Progenitor cell of endocrine pancreas (in vitro differentiated cells): ENCODE measurements around the gene DNAH8. TPM values are rescaled to one million over a fixed set of nuclear protein-coding genes. Genes with fewer than 3 reads are reported as not detected.

Experiments
- DNase-seq: peaks from one replicate; pipeline ENCODE4 v3.0.0; 2021; ENCODE audit warnings: low spot score; ENCODE audit not compliant: unreplicated experiment
- H3K27ac Mint-ChIP-seq: 2 replicates; pipeline ENCODE4 v1.8.0; 2021; ENCODE audit warnings: mild to moderate bottlenecking, moderate library complexity, mixed read lengths
- H3K27me3 Mint-ChIP-seq: 2 replicates; pipeline ENCODE4 v1.8.0; 2021; ENCODE audit warnings: mixed read lengths
- H3K36me3 Mint-ChIP-seq: 2 replicates; pipeline ENCODE4 v1.8.0; 2022; ENCODE audit warnings: mixed read lengths; ENCODE audit not compliant: insufficient read depth
- H3K4me1 Mint-ChIP-seq: 2 replicates; pipeline ENCODE4 v1.8.0; 2021; ENCODE audit warnings: low read depth, mixed read lengths
- H3K4me3 Mint-ChIP-seq: 2 replicates; pipeline ENCODE4 v1.8.0; 2021; ENCODE audit warnings: low read depth, mild to moderate bottlenecking, moderate library complexity, mixed read lengths
- H3K9me3 Mint-ChIP-seq: 2 replicates; pipeline ENCODE4 v1.8.0; 2021; ENCODE audit warnings: low read depth, mixed read lengths
- total RNA-seq: library from RNA; stranded (reverse); gene quantifications from 2 replicates; pipeline ENCODE4 v1.2.1, GENCODE V29; 2021
- TF ChIP-seq, protein P1 (sequence below): fragments of 200-600 bp; sonication (generic); IDR thresholded peaks from one replicate; pipeline ENCODE4 v1.5.0; 2021; ENCODE audit warnings: antibody characterized with exemption, mild to moderate bottlenecking; ENCODE audit not compliant: unreplicated experiment

Gene DNAH8
- total RNA-seq, 1 donor from 2014 or later, result 0.12 TPM

DNA sequence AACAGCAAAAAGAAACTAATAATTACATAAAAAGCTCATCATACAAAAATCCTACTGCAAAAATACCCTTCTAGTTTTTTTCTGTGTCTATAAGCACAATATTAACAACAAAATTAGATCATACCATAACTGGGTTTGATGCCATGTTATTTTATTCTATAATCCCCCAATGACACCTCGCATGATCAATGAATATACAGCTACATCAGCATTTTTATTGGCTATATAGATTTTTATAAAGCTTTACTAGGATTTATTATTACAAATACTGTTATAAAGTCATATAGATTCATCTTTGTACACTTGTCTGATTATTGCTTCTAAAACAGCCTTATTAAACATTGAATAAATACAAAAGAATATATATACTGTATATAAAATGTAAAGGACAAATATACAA lies 288.4 kb downstream of the DNAH8 start:
- Mint-ChIP-seq H3K4me1 (peaks cover 15% of the 10 kb centered on the region), H3K27ac (no peak overlapping the region), H3K36me3 (peaks cover 2% of the 10 kb centered on the region), H3K4me3 (no peak overlapping the region), H3K27me3 (peaks cover 12% of the 10 kb centered on the region), H3K9me3 (peaks cover 8% of the 10 kb centered on the region)
- TF ChIP-seq, protein P1, sequence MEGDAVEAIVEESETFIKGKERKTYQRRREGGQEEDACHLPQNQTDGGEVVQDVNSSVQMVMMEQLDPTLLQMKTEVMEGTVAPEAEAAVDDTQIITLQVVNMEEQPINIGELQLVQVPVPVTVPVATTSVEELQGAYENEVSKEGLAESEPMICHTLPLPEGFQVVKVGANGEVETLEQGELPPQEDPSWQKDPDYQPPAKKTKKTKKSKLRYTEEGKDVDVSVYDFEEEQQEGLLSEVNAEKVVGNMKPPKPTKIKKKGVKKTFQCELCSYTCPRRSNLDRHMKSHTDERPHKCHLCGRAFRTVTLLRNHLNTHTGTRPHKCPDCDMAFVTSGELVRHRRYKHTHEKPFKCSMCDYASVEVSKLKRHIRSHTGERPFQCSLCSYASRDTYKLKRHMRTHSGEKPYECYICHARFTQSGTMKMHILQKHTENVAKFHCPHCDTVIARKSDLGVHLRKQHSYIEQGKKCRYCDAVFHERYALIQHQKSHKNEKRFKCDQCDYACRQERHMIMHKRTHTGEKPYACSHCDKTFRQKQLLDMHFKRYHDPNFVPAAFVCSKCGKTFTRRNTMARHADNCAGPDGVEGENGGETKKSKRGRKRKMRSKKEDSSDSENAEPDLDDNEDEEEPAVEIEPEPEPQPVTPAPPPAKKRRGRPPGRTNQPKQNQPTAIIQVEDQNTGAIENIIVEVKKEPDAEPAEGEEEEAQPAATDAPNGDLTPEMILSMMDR, result no peak
- no peak for DNase-seq

DNA sequence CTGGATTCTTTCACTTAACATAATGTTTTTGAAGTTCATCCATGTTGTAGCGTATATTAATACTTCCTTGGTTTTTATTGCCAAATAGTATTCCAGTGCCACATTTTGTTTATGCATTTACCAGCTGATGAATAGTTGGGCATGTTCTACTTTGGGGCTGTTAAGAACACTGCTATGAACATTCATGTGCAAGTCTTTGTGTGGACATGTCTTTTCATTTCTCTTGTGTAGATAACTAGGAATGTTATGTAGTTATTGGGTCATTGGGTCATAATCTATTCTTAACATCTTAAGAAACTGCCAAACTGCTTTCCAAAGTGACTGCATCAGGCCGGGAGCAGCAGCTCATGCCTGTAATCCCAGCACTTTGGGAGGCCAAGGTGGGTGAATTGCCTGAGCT lies 289.7 kb downstream of the DNAH8 start:
- Mint-ChIP-seq H3K27ac (no peak overlapping the region), H3K36me3 (peaks cover 2% of the 10 kb centered on the region), H3K4me3 (no peak overlapping the region), H3K4me1 (peaks cover 26% of the 10 kb centered on the region), H3K9me3 (peaks cover 8% of the 10 kb centered on the region), H3K27me3 (peaks cover 12% of the 10 kb centered on the region)
- TF ChIP-seq, protein P1, result no peak
- DNase-seq, result no peak

DNA sequence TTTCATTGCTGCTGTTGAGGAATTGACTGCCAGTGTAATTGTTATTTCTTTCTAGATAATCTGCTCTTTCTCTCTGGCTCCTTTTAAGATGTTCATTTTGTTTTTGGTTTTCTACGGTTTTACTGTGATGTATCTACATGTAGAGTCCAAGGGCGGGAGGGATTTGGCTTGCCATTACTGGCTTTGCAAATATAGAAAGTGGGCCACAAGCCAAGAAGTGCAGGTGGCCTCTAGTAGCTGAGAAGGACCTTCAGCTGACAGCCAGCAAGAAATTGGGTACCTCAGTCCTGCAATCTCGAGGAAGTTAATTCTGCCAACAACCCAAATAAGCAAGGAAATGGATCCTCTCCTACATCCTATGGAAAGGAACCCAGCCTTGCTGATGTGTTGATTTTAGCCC lies 290.7 kb downstream of the DNAH8 start:
- H3K4me1 Mint-ChIP-seq, result peaks cover 30% of the 10 kb centered on the region
- H3K4me3 Mint-ChIP-seq, result no peak overlapping the region
- H3K36me3 Mint-ChIP-seq, result peaks cover 2% of the 10 kb centered on the region
- peaks cover 11% of the 10 kb centered on the region for H3K27me3 Mint-ChIP-seq
- H3K9me3 Mint-ChIP-seq, result peaks cover 8% of the 10 kb centered on the region
- no peak for DNase-seq
- TF ChIP-seq, protein P1, result no peak
- H3K27ac Mint-ChIP-seq, result no peak overlapping the region

DNA sequence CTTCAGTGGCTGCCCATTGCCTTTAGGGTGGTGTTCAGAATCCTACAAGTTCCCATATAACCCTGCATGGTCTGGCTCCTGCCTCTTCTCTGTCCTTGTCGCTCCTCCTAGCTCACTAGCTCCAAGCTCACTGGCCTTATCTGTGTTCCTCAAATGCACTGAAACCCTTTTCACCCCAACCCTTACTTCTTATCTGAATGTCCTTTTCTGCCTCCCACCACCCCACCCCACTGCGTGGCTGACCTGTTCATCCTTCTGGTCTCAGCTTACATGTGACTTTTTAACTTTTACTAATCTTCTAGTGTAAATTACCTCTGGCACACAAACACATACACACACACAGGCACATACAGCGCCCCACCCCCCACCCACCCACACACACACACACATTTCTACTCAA lies 292.5 kb downstream of the DNAH8 start:
- peaks cover 2% of the 10 kb centered on the region for H3K36me3 Mint-ChIP-seq
- DNase-seq, result no peak
- peak overlapping the region; percentile 78 for H3K27ac Mint-ChIP-seq
- no peaks in the 10 kb centered on the region for H3K27me3 Mint-ChIP-seq
- H3K4me3 Mint-ChIP-seq, result no peak overlapping the region
- TF ChIP-seq, protein P1, result no peak
- peaks cover 8% of the 10 kb centered on the region for H3K9me3 Mint-ChIP-seq
- H3K4me1 Mint-ChIP-seq, result peaks cover 37% of the 10 kb centered on the region

DNA sequence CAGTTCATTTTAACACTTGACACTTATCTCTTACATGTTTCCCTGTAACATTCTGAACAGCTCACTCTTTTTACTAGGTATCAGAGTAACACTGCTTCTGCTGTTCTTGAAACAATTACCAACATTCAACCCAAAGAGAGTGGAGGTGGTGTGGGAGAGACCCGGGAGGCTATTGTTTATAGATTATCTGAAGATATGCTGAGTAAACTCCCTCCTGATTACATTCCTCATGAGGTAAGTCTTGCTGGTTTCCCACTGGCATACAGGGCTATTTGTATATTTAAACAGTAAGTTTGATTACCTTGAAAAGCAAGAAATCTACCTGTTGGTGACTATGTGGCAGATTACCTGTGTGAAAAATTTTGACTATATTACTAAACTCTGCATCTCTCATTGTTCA lies 293.6 kb downstream of the DNAH8 start:
- Mint-ChIP-seq H3K9me3 (peaks cover 8% of the 10 kb centered on the region), H3K36me3 (peaks cover 2% of the 10 kb centered on the region)

More for the DNA sequence above, 293.6 kb downstream of the DNAH8 start:
- Mint-ChIP-seq H3K4me1 (peaks cover 37% of the 10 kb centered on the region), H3K4me3 (no peak overlapping the region), H3K27ac (peak overlapping the region; percentile 83), H3K27me3 (no peaks in the 10 kb centered on the region)
- TF ChIP-seq, protein P1, result no peak
- no peak for DNase-seq
